NCI-H2171 treated with DMSO at 0.1 percent for 48 hours (cell line): ENCODE results near the gene GMPPB.

Experiments
- DNase-seq: peaks from one replicate; lab custom pipeline; 2025; lab: John Stamatoyannopoulos, UW

GMPPB gene

GRCh38 chr3:49727924-49728361 is 4.2 kb upstream of the GMPPB start:
- DNase-seq = no peak

- no peak for DNase-seq
These were observed 3.6 kb upstream of the GMPPB start for GRCh38 chr3:49727154-49727923.

GRCh38 chr3:49725906-49726681 is 2.3 kb upstream of the GMPPB start:
- DNase-seq = no peak

- no peak for DNase-seq
These were observed 835 bp upstream of the GMPPB start for GRCh38 chr3:49724586-49724985.

GRCh38 chr3:49723296-49723627 is 489 bp downstream of the GMPPB start:
- peak; percentile 24 for DNase-seq

- DNase-seq = no peak
These were observed 855 bp downstream of the GMPPB start for GRCh38 chr3:49722896-49723295.

- no peak for DNase-seq
These were observed 1.6 kb downstream of the GMPPB start for GRCh38 chr3:49721896-49722781.

- DNase-seq = no peak
These were observed 2.2 kb downstream of the GMPPB start for GRCh38 chr3:49721596-49721895.

- DNase-seq = no peak
These were observed 2.7 kb downstream of the GMPPB start for GRCh38 chr3:49720855-49721595.

- DNase-seq = peak; percentile 87
These were observed 4.4 kb downstream of the GMPPB start, which contains the start of gene AMIGO3 for GRCh38 chr3:49719214-49719884. Gene AMIGO3, minus strand, starts transcription at chr3:49719684. Its CDS starts 219 bp downstream, at chr3:49719465.

GRCh38 chr3:49718858-49719213 is 4.9 kb downstream of the GMPPB start:
- no peak for DNase-seq

- DNase-seq = no peak
These were observed 5.5 kb downstream of the GMPPB start for GRCh38 chr3:49717959-49718857.

GRCh38 chr3:49717211-49717958 is 6.4 kb downstream of the GMPPB start:
- DNase-seq = no peak

GRCh38 chr3:49716691-49717210 is 7.0 kb downstream of the GMPPB start:
- no peak for DNase-seq

- no peak for DNase-seq
These were observed 7.6 kb downstream of the GMPPB start for GRCh38 chr3:49716169-49716568.

GRCh38 chr3:49715611-49716121 is 8.1 kb downstream of the GMPPB start:
- DNase-seq = no peak

- DNase-seq = no peak
These were observed 8.8 kb downstream of the GMPPB start for GRCh38 chr3:49714728-49715550.
